GM06990 (cell line): ENCODE data around the gene APPL2.
"Not testable (repeated sequence)": the region's sequence is repeated elsewhere in the genome, so short reads cannot be mapped to it uniquely, and the experiment has no call there.

ENCODE experiments used
- DNase-seq: peaks from one replicate; pipeline ENCODE4 v3.0.0-alpha.2; 2011; ENCODE audit not compliant: insufficient read length; ENCODE audit errors: extremely low read depth
- H3K27me3 ChIP-seq: replicated peaks from 2 replicates; pipeline ENCODE4 v1.6.0; 2011; ENCODE audit warnings: low read length; ENCODE audit not compliant: control insufficient read depth, insufficient read depth
- H3K36me3 ChIP-seq: 2 replicates; pipeline ENCODE4 v1.5.1; 2011; ENCODE audit warnings: low read length; ENCODE audit not compliant: control insufficient read depth, insufficient read depth
- H3K4me3 ChIP-seq: replicated peaks from 2 replicates; pipeline ENCODE4 v1.5.1; 2011; ENCODE audit warnings: low read depth, mild to moderate bottlenecking, control low read depth, low read length
- CTCF ChIP-seq: IDR thresholded peaks from 2 replicates; pipeline ENCODE4 v1.5.1; 2011; ENCODE audit warnings: low read length, control low read depth, mild to moderate bottlenecking, inconsistent platforms; ENCODE audit not compliant: insufficient read depth, poor library complexity, severe bottlenecking

APPL2 gene

DNA sequence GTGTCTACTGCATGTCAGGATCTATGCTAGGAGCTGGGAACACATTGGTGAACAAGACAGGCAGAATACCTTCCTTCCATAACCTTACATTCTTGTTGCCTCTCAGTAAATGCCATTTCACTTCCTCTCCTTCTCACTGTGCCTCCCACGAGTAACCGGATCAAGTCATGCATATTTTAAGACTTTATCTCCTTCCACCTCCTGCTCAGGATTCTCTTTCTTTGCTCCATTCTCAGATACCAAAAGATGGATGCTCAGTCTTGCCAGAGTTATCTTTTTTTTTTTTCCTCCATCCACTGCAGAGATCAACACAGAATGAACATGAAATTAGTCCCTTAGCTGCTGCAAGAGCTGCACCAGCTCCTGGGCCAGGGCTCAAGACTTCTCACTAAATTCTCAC lies 20.0 kb upstream of the APPL2 start:
- no peak for DNase-seq
- Histone ChIP-seq H3K27me3 (no peaks in the 10 kb centered on the region), H3K4me3 (no peak overlapping the region), H3K36me3 (no peaks in the 10 kb centered on the region)
- TF ChIP-seq CTCF, result no peak

- DNase-seq, result no peak
- no peak for TF ChIP-seq CTCF
- no peaks in the 10 kb centered on the region for H3K27me3 ChIP-seq
- no peak overlapping the region for H3K4me3 ChIP-seq
- no peaks in the 10 kb centered on the region for H3K36me3 ChIP-seq
These were observed 18.0 kb upstream of the APPL2 start for GRCh38 chr12:105253866-105254513.

DNA sequence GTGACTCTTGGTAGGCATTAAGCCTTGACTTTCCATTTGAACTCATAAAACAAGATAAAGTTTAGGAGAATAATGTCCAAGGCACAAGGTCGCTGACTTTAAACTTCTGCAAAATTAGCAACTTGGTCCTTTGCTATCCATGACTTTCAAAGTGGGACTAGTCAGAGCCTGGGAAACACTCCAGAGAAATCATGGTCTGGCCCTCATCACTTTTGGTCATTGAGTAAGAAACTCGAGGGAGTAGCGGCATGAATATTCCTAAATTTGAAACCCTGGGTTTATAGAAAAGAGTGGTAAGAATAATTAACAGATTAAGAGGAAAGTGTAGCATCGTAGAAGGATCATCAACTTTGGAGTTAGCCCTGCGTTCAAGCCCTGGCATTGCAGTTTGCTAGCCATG lies 16.9 kb upstream of the APPL2 start:
- Histone ChIP-seq H3K27me3 (no peaks in the 10 kb centered on the region), H3K36me3 (no peaks in the 10 kb centered on the region), H3K4me3 (no peak overlapping the region)
- no peak for DNase-seq
- no peak for TF ChIP-seq CTCF

GRCh38 chr12:105245776-105246427 lies 9.9 kb upstream of the APPL2 start:
- not testable (repeated sequence) for DNase-seq, H3K4me3 ChIP-seq, H3K36me3 ChIP-seq, H3K27me3 ChIP-seq

GRCh38 chr12:105245291-105245690 lies 9.3 kb upstream of the APPL2 start:
- DNase-seq, result no peak
- no peaks in the 10 kb centered on the region; the same call in 1 of the 2 replicates for H3K27me3 ChIP-seq
- H3K4me3 ChIP-seq, result no peak overlapping the region
- H3K36me3 ChIP-seq, result no peaks in the 10 kb centered on the region
- TF ChIP-seq CTCF, result no peak

GRCh38 chr12:105240228-105240627 lies 4.3 kb upstream of the APPL2 start:
- DNase-seq, result no peak
- Histone ChIP-seq H3K27me3 (no peaks in the 10 kb centered on the region; the same call in 1 of the 2 replicates), H3K36me3 (no peaks in the 10 kb centered on the region), H3K4me3 (no peak overlapping the region)
- no peak for TF ChIP-seq CTCF
